NT2/D1 (cell line): ENCODE data around the gene ADARB2.

ENCODE experiments used
- SUZ12 ChIP-seq: IDR thresholded peaks from 2 replicates; pipeline ENCODE4 v1.6.1; 2011; ENCODE audit not compliant: insufficient read length, insufficient read depth; ENCODE audit errors: extremely low read depth
- YY1 ChIP-seq: IDR thresholded peaks from 2 replicates; pipeline ENCODE4 v1.6.1; 2011; ENCODE audit not compliant: insufficient read length, insufficient read depth
- ZNF274 ChIP-seq: IDR thresholded peaks from 2 replicates; pipeline ENCODE4 v1.6.1; 2011; ENCODE audit warnings: mild to moderate bottlenecking, low read depth, low read length

GRCh38 chr10:1327759-1328158 lies 409.6 kb downstream of the ADARB2 start:
- TF ChIP-seq ZNF274 (no peak), YY1 (no peak), SUZ12 (no peak)
